A549 (cell line): ENCODE measurements around the gene ZBTB20. TPM values are rescaled to one million over a fixed set of nuclear protein-coding genes. Genes with fewer than 3 reads are reported as not detected.

Experiments used
- ATAC-seq, 2 experiments: fragments of 200-7000 bp in 1 of 2; fragments of >200 bp in 1 of 2; cut with Nextera tagmentation in 1 of 2; cut with Tn5 transposase in 1 of 2; 3 replicates each; pipeline versions ENCODE4 v1.8.0 to v1.9.1; 2018 to 2020; ENCODE audit warnings: mild to moderate bottlenecking in 1 of 2, moderate library complexity in 1 of 2
- CTCF ChIA-PET: fragments of 300-600 bp; sonication (Branson Sonifier 250); formaldehyde crosslinking; extraction: SDS; loops from one replicate; lab custom pipeline; 2021; ENCODE audit warnings: antibody characterized with exemption, inconsistent platforms; lab: Yijun Ruan, JAX
- POLR2A ChIA-PET: fragments of 350-600 bp; formaldehyde crosslinking; extraction: SDS; loops from one replicate; lab custom pipeline; 2021; ENCODE audit warnings: antibody characterized with exemption, inconsistent platforms; lab: Yijun Ruan, JAX
- DNase-seq, 2 experiments: peaks; one replicate each; pipeline versions ENCODE4 v3.0.0 to v3.0.0-alpha.2; 2011 to 2016; ENCODE audit warnings: low read depth in 1 of 2, low spot score in 1 of 2
- FAIRE-seq: peaks from 2 replicates; lab custom pipeline; 2011; peaks lifted over from hg19 to GRCh38; lab: Jason Lieb, UNC
- H3K27ac ChIP-seq, 2 experiments: fragments of >200 bp; sonication (Bioruptor Twin); formaldehyde crosslinking; 3 replicates each; pipeline ENCODE4 v1.5.1; 2016 to 2017
- H3K4me1 ChIP-seq: fragments of >200 bp; sonication (Bioruptor Twin); formaldehyde crosslinking; 3 replicates; pipeline ENCODE4 v1.6.1; 2016
- H3K4me2 ChIP-seq: fragments of >200 bp; sonication (Bioruptor Twin); formaldehyde crosslinking; 3 replicates; pipeline ENCODE4 v1.6.1; 2016
- H3K4me3 ChIP-seq: fragments of >200 bp; sonication (Bioruptor Twin); formaldehyde crosslinking; 3 replicates; pipeline ENCODE4 v1.5.1; 2016
- H3K9me3 ChIP-seq: fragments of >200 bp; sonication (Bioruptor Twin); formaldehyde crosslinking; 3 replicates; pipeline ENCODE4 v1.6.1; 2016
- BCL3 ChIP-seq: fragments of >200 bp; sonication (Bioruptor Twin); formaldehyde crosslinking; IDR thresholded peaks from 3 replicates; pipeline ENCODE4 v1.6.1; 2016
- CEBPB ChIP-seq, 2 experiments: fragments of >200 bp in 1 of 2; sonication (Bioruptor Twin) in 1 of 2; formaldehyde crosslinking in 1 of 2; IDR thresholded peaks; 2 replicates each; pipeline ENCODE4 v1.6.1; 2012 to 2016
- CHD4 ChIP-seq: fragments of 200-600 bp; sonication (generic); IDR thresholded peaks from 2 replicates; pipeline ENCODE4 v1.6.1; 2016; ENCODE audit warnings: antibody characterized with exemption, mild to moderate bottlenecking, borderline replicate concordance
- EHF ChIP-seq: fragments of 250-450 bp; sonication (Bioruptor Pico); IDR thresholded peaks from 2 replicates; pipeline ENCODE4 v1.5.0; 2020; ENCODE audit warnings: mild to moderate bottlenecking
- FOXS1 ChIP-seq: fragments of 250-450 bp; sonication (Bioruptor Pico); IDR thresholded peaks from 2 replicates; pipeline ENCODE4 v1.5.0; 2020; ENCODE audit warnings: mild to moderate bottlenecking, moderate library complexity
- GATA3 ChIP-seq: IDR thresholded peaks from 2 replicates; pipeline ENCODE4 v1.6.1; 2012; ENCODE audit warnings: borderline replicate concordance
- HDAC2 ChIP-seq: fragments of 200-600 bp; sonication (generic); IDR thresholded peaks from 2 replicates; pipeline ENCODE4 v1.6.1; 2016
- HEYL ChIP-seq: fragments of 250-450 bp; sonication (Bioruptor Pico); IDR thresholded peaks from 2 replicates; pipeline ENCODE4 v1.8.0; 2021; ENCODE audit warnings: mild to moderate bottlenecking, moderate library complexity
- HOXB5 ChIP-seq: fragments of 250-450 bp; sonication (Bioruptor Pico); IDR thresholded peaks from 2 replicates; pipeline ENCODE4 v1.5.0; 2020; ENCODE audit warnings: mild to moderate bottlenecking, moderate library complexity
- KDM1A ChIP-seq: fragments of 200-600 bp; sonication (generic); IDR thresholded peaks from 2 replicates; pipeline ENCODE4 v1.6.1; 2016; ENCODE audit warnings: low read depth, mild to moderate bottlenecking
- MAZ ChIP-seq: fragments of 150-350 bp; IDR thresholded peaks from 2 replicates; pipeline ENCODE4 v1.6.1; 2014; ENCODE audit warnings: antibody characterized with exemption, low read depth, low read length, borderline replicate concordance
- MYC ChIP-seq: IDR thresholded peaks from 2 replicates; pipeline ENCODE4 v1.6.1; 2012; ENCODE audit warnings: mild to moderate bottlenecking, inconsistent platforms, low read length, improper control_type of control experiment, borderline replicate concordance
- POLR2AphosphoS2 ChIP-seq: conservative IDR thresholded peaks from 2 replicates; pipeline ENCODE4 v1.6.1; 2012; ENCODE audit warnings: low read length, improper control_type of control experiment, inconsistent platforms
- RAD21 ChIP-seq, 2 experiments: fragments of >200 bp in 1 of 2; sonication (Bioruptor Twin) in 1 of 2; formaldehyde crosslinking in 1 of 2; IDR thresholded peaks in 1 of 2; conservative IDR thresholded peaks in 1 of 2; 2 replicates in 1 of 2; 3 replicates in 1 of 2; pipeline ENCODE4 v1.6.1; 2012 to 2018; ENCODE audit warnings: inconsistent platforms in 1 of 2
- RNF2 ChIP-seq: fragments of 200-600 bp; sonication (generic); IDR thresholded peaks from 2 replicates; pipeline ENCODE4 v1.6.1; 2016; ENCODE audit warnings: low read depth, mild to moderate bottlenecking, antibody characterized with exemption, moderate library complexity, borderline replicate concordance
- SMC3 ChIP-seq: fragments of >200 bp; sonication (Bioruptor Twin); formaldehyde crosslinking; IDR thresholded peaks from 3 replicates; pipeline ENCODE4 v1.6.1; 2018; ENCODE audit warnings: inconsistent platforms
- SREBF2 ChIP-seq: fragments of 450-650 bp; IDR thresholded peaks from 2 replicates; pipeline ENCODE4 v1.6.1; 2014; ENCODE audit warnings: mild to moderate bottlenecking, moderate library complexity
- USF2 ChIP-seq: fragments of 450-650 bp; IDR thresholded peaks from 2 replicates; pipeline ENCODE4 v1.6.1; 2014; ENCODE audit warnings: antibody characterized with exemption
- ZNF302 ChIP-seq: fragments of 250-450 bp; sonication (Bioruptor Pico); IDR thresholded peaks from 2 replicates; pipeline ENCODE4 v1.9.0; 2021; ENCODE audit warnings: inconsistent platforms, mild to moderate bottlenecking, moderate library complexity
- WGBS: methylation state at CpG from one replicate; pipeline ENCODE4 v1.1.6; 2017; ENCODE audit errors: missing lambda C conversion rate; 5-methylcytosine and 5-hydroxymethylcytosine counted together
- polyA plus RNA-seq, 4 experiments: library from polyadenylated mRNA; depleted of rRNA in 3 of 4; stranded (reverse); fragments of >200 nt; fragmentation: RNase III in 1 of 4; extraction: RNeasy Plus Mini Kit Qiagen cat#74134 plus additional on column Dnase treatment in 1 of 4; gene quantifications; 2 replicates in 3 of 4; 3 replicates in 1 of 4; pipeline ENCODE4 v1.2.3, GENCODE V29; 2011 to 2017
- TF ChIP-seq, protein P1 (sequence below): IDR thresholded peaks from 2 replicates; pipeline ENCODE4 v1.6.1; 2012

ZBTB20 gene
- polyA plus RNA-seq, 2 of the 4 experiments (the other 2 are of a cell fraction) = 0.85 to 5.0 TPM

GRCh38 chr3:115165266-115165665, 18.2 kb upstream of the ZBTB20 start:
- no peak for TF ChIP-seq GATA3
- no peak for TF ChIP-seq HOXB5 (CRISPR knock-in tag)
- TF ChIP-seq, all 56 proteins: peak for 0
- H3K27ac ChIP-seq = no peak overlapping the region
- ChIA-PET CTCF (interaction anchor here (0.6 to 2.1 kb wide), 3 partner anchors 73 to 781 kb away, joined by 3 to 6 read pairs (median 3); no protein-coding TSS in a partner anchor), POLR2A (interaction anchor here (1.6 kb wide), 1 partner anchor 18 kb away, joined by 5 read pairs; the partner anchor contains the start of gene ZBTB20)
- H3K4me3 ChIP-seq = no peak overlapping the region
- ATAC-seq (no peak), DNase-seq (no peak), FAIRE-seq (no peak)
- no peaks in the 10 kb centered on the region for H3K9me3 ChIP-seq
- 77% methylated on average over 2 of the region's 2 CpGs for WGBS
- no peak overlapping the region for H3K4me2 ChIP-seq
- H3K4me1 ChIP-seq = no peaks in the 10 kb centered on the region

GRCh38 chr3:115164374-115165221, 17.5 kb upstream of the ZBTB20 start:
- no peaks in the 10 kb centered on the region for H3K9me3 ChIP-seq
- H3K4me2 ChIP-seq = no peak overlapping the region
- no peaks in the 10 kb centered on the region for H3K4me1 ChIP-seq
- no peak for FAIRE-seq
- no peak overlapping the region for H3K4me3 ChIP-seq
- ATAC-seq = no peak
- 55% methylated on average over 3 of the region's 3 CpGs for WGBS
- H3K27ac ChIP-seq = no peak overlapping the region
- ChIA-PET POLR2A (interaction anchor here (1.6 to 2.3 kb wide), 2 partner anchors 17 to 18 kb away, joined by 5 to 10 read pairs; partner anchors contain the start of gene ZBTB20), CTCF (interaction anchor here (0.5 to 2.1 kb wide), 4 partner anchors 73 to 780 kb away, joined by 3 to 6 read pairs (median 4); no protein-coding TSS in a partner anchor)
- no peak for DNase-seq
- TF ChIP-seq SREBF2 = no peak
- TF ChIP-seq HDAC2 = no peak
- no peak for TF ChIP-seq CHD4
- TF ChIP-seq RAD21 (conservative IDR thresholded peaks at IDR 0.05 in 1 of 2, IDR thresholded peaks at IDR 0.05 in 1 of 2) = no peak
- TF ChIP-seq CEBPB (IDR thresholded peaks at IDR 0.05) = no peak
- TF ChIP-seq MAZ = no peak
- TF ChIP-seq ZNF302 (CRISPR knock-in tag) = no peak
- no peak for TF ChIP-seq POLR2AphosphoS2
- TF ChIP-seq BCL3 = no peak
- no peak for TF ChIP-seq RNF2
- TF ChIP-seq USF2 = no peak
- TF ChIP-seq KDM1A = no peak
- no peak for TF ChIP-seq SMC3
- TF ChIP-seq, protein P1, sequence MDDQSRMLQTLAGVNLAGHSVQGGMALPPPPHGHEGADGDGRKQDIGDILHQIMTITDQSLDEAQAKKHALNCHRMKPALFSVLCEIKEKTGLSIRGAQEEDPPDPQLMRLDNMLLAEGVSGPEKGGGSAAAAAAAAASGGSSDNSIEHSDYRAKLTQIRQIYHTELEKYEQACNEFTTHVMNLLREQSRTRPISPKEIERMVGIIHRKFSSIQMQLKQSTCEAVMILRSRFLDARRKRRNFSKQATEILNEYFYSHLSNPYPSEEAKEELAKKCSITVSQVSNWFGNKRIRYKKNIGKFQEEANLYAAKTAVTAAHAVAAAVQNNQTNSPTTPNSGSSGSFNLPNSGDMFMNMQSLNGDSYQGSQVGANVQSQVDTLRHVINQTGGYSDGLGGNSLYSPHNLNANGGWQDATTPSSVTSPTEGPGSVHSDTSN = no peak
- TF ChIP-seq MYC = no peak
- no peak for TF ChIP-seq EHF (CRISPR knock-in tag)
- no peak for TF ChIP-seq HEYL (CRISPR knock-in tag)
- no peak for TF ChIP-seq FOXS1
